Vagina (tissue), 2 donors: ENCODE measurements around the gene LDLRAD3.

Source experiments
- POLR2A ChIP-seq, 2 donors: fragments of 450-650 bp; IDR thresholded peaks; one replicate each; pipeline ENCODE4 v1.6.1; 2017; ENCODE audit warnings: antibody characterized with exemption in 2 of 2, mild to moderate bottlenecking in 2 of 2, moderate library complexity in 2 of 2
- TF ChIP-seq, protein P1 (sequence below), 3 experiments: fragments of 450-650 bp in 2 of 3; fragments of 200-600 bp in 1 of 3; sonication (generic) in 1 of 3; IDR thresholded peaks; one replicate each; pipeline ENCODE4 v1.5.1; 2017 to 2019; ENCODE audit warnings: antibody characterized with exemption in 3 of 3, mild to moderate bottlenecking in 2 of 3, moderate library complexity in 2 of 3

DNA sequence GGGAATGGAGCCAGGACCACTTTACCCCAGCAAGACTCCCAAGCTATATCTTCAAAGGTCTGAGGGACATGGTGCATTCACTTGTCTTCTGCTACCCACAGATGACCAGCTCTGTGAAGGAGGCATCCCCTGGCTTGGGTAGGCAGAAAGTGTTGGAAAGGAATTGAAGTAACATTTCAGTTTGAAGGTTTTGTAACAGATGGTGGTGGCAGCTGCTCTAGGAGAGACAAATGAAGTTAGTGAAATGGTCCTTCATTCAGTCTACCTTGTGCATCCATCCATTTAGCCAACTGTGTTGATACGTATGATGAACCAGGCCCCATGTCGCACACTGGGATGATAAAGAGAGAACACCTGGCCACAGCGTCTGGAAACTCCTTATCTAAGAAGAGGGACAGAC lies 204.8 kb downstream of the LDLRAD3 start:
- TF ChIP-seq, protein P1, sequence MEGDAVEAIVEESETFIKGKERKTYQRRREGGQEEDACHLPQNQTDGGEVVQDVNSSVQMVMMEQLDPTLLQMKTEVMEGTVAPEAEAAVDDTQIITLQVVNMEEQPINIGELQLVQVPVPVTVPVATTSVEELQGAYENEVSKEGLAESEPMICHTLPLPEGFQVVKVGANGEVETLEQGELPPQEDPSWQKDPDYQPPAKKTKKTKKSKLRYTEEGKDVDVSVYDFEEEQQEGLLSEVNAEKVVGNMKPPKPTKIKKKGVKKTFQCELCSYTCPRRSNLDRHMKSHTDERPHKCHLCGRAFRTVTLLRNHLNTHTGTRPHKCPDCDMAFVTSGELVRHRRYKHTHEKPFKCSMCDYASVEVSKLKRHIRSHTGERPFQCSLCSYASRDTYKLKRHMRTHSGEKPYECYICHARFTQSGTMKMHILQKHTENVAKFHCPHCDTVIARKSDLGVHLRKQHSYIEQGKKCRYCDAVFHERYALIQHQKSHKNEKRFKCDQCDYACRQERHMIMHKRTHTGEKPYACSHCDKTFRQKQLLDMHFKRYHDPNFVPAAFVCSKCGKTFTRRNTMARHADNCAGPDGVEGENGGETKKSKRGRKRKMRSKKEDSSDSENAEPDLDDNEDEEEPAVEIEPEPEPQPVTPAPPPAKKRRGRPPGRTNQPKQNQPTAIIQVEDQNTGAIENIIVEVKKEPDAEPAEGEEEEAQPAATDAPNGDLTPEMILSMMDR (IDR thresholded peaks at IDR 0.05) = no peak
- no peak for TF ChIP-seq POLR2A (IDR thresholded peaks at IDR 0.05)
